Heart left ventricle (tissue), 13 donors: ENCODE data around the gene CCDC169.

Experiments
- CTCF ChIP-seq, 12 donors: fragments of 200-600 bp; sonication (generic) in 4 of 12; IDR thresholded peaks; one replicate each; pipeline versions ENCODE4 v1.5.0 to v1.8.0; 2018 to 2022; ENCODE audit warnings: antibody characterized with exemption in 12 of 12, mild to moderate bottlenecking in 5 of 12
- POLR2A ChIP-seq, 2 donors: fragments of 450-650 bp; IDR thresholded peaks; one replicate each; pipeline ENCODE4 v1.6.1; 2017; ENCODE audit warnings: antibody characterized with exemption in 2 of 2, mild to moderate bottlenecking in 2 of 2, moderate library complexity in 2 of 2
- donor health status: ischemic (EF 13 %, LVEDD 7.1; RV severe dilation, severe dysfunction).
- donor health status: DM: no; HTN: yes; CAD: no.
- donor health status: DM: no; HTN: no; CAD: no.
- donor health status: ischemic (EF 25% LVEDD 6.9; RV normal size, moderate dysfunction).
- donor health status: ischemic (EF 25% LVEDD 5.7; RV mildly dilated, moderate dysfunction).
- donor health status: ischemic (EF 35%, LVEDD 5.7; RV mildly dilated, moderate dysfunction).
- donor health status: nonischemic (EF 11% LVEDD 7.7; RV severe dilation, severe dysfunction).
- donor health status: DM: yes; HTN: yes; CAD: no.
- donor health status: PGD.
- donor health status: ischemic (EF 29% LVEDD 5.4; RV normal size, mild dysfunction).
- donor health status: nonischemic (EF 23%, LVEDD 6.1; RV moderate dilation, normal function).

DNA sequence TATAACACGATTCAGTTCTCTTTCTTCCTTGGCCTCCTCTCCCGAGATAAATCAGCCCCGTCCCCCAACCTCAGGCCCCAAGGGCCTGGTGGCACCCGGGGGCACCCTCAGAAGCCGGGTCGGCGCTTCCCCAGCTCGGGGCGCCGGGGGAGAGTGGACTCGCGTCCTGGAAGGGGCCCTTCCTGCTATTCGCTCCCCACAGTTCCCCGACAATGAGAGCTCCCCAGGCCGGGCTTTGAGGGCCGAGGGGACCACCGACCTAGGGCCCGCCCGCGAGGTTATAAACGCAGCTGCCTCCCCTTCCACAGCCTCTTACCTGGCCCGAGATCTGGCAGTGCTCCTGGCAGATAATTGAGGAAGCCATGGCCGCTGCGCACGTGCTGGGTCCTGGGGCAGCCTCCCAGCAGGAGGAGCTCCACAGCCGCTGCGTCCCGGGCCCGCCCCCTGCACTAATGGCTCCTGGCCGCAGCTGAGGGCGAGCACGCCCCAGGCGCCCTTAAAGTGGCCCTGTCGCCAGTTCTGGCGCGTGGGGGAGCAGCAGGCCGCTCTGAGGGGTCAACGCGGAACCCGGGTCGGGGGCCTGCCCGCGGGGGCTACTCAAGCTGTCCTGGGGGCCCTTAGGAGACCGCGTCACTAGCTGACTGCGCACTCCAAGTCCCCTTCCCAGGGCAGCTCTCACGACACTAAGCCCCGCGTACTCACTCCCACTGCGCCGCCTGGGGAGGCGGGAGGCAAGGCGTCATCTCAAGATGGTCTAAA is 83.3 kb downstream of the CCDC169 start, which contains the start of gene SOHLH2:
- TF ChIP-seq CTCF (IDR thresholded peaks at IDR 0.05) = no peak
- TF ChIP-seq POLR2A (IDR thresholded peaks at IDR 0.05) = no peak
